Smooth muscle cell (in vitro differentiated cells): Measurements from ENCODE around the gene OGFRL1. TPM values are rescaled to one million over a fixed set of nuclear protein-coding genes. Genes with fewer than 3 reads are reported as not detected.

ENCODE experiments used
- DNase-seq: peaks from one replicate; lab custom pipeline; 2025; ENCODE audit not compliant: unreplicated experiment; lab: John Stamatoyannopoulos, UW
- H2AFZ ChIP-seq: fragments of 200-600 bp; sonication (generic); 2 replicates; pipeline ENCODE4 v1.6.0; 2016; ENCODE audit warnings: antibody characterized with exemption, low read depth, mild to moderate bottlenecking
- H3F3A ChIP-seq: fragments of 200-600 bp; sonication (generic); 2 replicates; pipeline ENCODE4 v1.6.0; 2017; ENCODE audit warnings: antibody characterized with exemption, low read depth
- H3K27ac ChIP-seq: fragments of 200-600 bp; sonication (generic); 2 replicates; pipeline ENCODE4 v1.5.1; 2016; ENCODE audit warnings: low read depth, mild to moderate bottlenecking
- H3K27me3 ChIP-seq: fragments of 200-600 bp; sonication (generic); 2 replicates; pipeline ENCODE4 v1.6.1; 2016; ENCODE audit warnings: low read depth, mild to moderate bottlenecking
- H3K36me3 ChIP-seq: fragments of 200-600 bp; sonication (generic); 2 replicates; pipeline ENCODE4 v1.5.1; 2016; ENCODE audit warnings: low read depth
- H3K4me1 ChIP-seq: fragments of 200-600 bp; sonication (generic); 2 replicates; pipeline ENCODE4 v1.5.1; 2016; ENCODE audit warnings: low read depth
- H3K4me2 ChIP-seq: fragments of 200-600 bp; sonication (generic); 2 replicates; pipeline ENCODE4 v1.6.0; 2016; ENCODE audit warnings: mild to moderate bottlenecking
- H3K4me3 ChIP-seq: fragments of 200-600 bp; sonication (generic); 2 replicates; pipeline ENCODE4 v1.5.1; 2016; ENCODE audit warnings: mild to moderate bottlenecking
- H3K79me2 ChIP-seq: fragments of 200-600 bp; sonication (generic); 2 replicates; pipeline ENCODE4 v1.6.0; 2016; ENCODE audit warnings: low read depth, mild to moderate bottlenecking
- H3K9ac ChIP-seq: fragments of 200-600 bp; sonication (generic); 2 replicates; pipeline ENCODE4 v1.6.0; 2016; ENCODE audit warnings: low read depth
- H3K9me3 ChIP-seq: fragments of 200-600 bp; sonication (generic); replicated peaks from 2 replicates; pipeline ENCODE4 v1.5.1; 2016; ENCODE audit warnings: low read depth
- H4K20me1 ChIP-seq: fragments of 200-600 bp; sonication (generic); 2 replicates; pipeline ENCODE4 v1.6.0; 2016; ENCODE audit warnings: low read depth
- CTCF ChIP-seq: fragments of 200-600 bp; sonication (generic); IDR thresholded peaks from 2 replicates; pipeline ENCODE4 v1.5.1; 2017; ENCODE audit warnings: borderline replicate concordance, mild to moderate bottlenecking, antibody characterized with exemption; ENCODE audit not compliant: insufficient read depth, poor library complexity, severe bottlenecking
- WGBS: methylation state at CpG from one replicate; pipeline ENCODE4 v1.1.7; 2016; ENCODE audit warnings: low lambda C conversion rate; 5-methylcytosine and 5-hydroxymethylcytosine counted together
- polyA plus RNA-seq: library from polyadenylated mRNA; unstranded; fragments of >200 nt; fragmentation: Nextera tagmentation; extraction: Ambion mirVana; gene quantifications from 2 replicates; pipeline ENCODE4 v1.2.1, GENCODE V29; 2016
- total RNA-seq: library from RNA; depleted of rRNA; stranded (reverse); fragments of >200 nt; gene quantifications from 2 replicates; pipeline ENCODE4 v1.2.3, GENCODE V29; 2014

OGFRL1 gene
- total and polyA plus RNA-seq, 2 experiments from 2014 or later: 20.7 to 56.4 TPM

GRCh38 chr6:71346334-71346694 is 57.7 kb downstream of the OGFRL1 start:
- Histone ChIP-seq H3K9ac (no peak overlapping the region), H3K9me3 (no peaks in the 10 kb centered on the region), H3K4me1 (peaks cover 7% of the 10 kb centered on the region), H3F3A (peaks cover 9% of the 10 kb centered on the region), H3K27me3 (no peaks in the 10 kb centered on the region), H3K4me2 (no peak overlapping the region), H3K79me2 (no peaks in the 10 kb centered on the region), H3K36me3 (no peaks in the 10 kb centered on the region), H2AFZ (no peak overlapping the region), H3K27ac (no peak overlapping the region), H4K20me1 (no peaks in the 10 kb centered on the region), H3K4me3 (no peak overlapping the region)
- no peak for TF ChIP-seq CTCF
- no peak for DNase-seq

- no peaks in the 10 kb centered on the region for H3K36me3 ChIP-seq
- DNase-seq: no peak
- H3K27me3 ChIP-seq: no peaks in the 10 kb centered on the region
- H3K9me3 ChIP-seq: no peaks in the 10 kb centered on the region
- H3K4me1 ChIP-seq: peaks cover 7% of the 10 kb centered on the region
- H4K20me1 ChIP-seq: no peaks in the 10 kb centered on the region
- TF ChIP-seq CTCF: no peak
- no peak overlapping the region for H2AFZ ChIP-seq
- peaks cover 9% of the 10 kb centered on the region for H3F3A ChIP-seq
- H3K27ac ChIP-seq: no peak overlapping the region
- 94% methylated on average over 5 of the region's 5 CpGs for WGBS
- H3K79me2 ChIP-seq: no peaks in the 10 kb centered on the region
- no peak overlapping the region for H3K4me2 ChIP-seq
- no peak overlapping the region for H3K9ac ChIP-seq
- no peak overlapping the region for H3K4me3 ChIP-seq
These were observed 58.5 kb downstream of the OGFRL1 start for GRCh38 chr6:71347119-71347518.

- peak overlapping the region; percentile 75 for H3K4me2 ChIP-seq
- peaks cover 7% of the 10 kb centered on the region for H3K4me1 ChIP-seq
- no peaks in the 10 kb centered on the region for H3K27me3 ChIP-seq
- 34% methylated on average over 3 of the region's 3 CpGs for WGBS
- H3K27ac ChIP-seq: peak overlapping the region; percentile 83
- peak overlapping the region; percentile 42 for H3K9ac ChIP-seq
- H3K79me2 ChIP-seq: no peaks in the 10 kb centered on the region
- no peak overlapping the region for H3K4me3 ChIP-seq
- H2AFZ ChIP-seq: peak overlapping the region; percentile 44
- peaks cover 9% of the 10 kb centered on the region for H3F3A ChIP-seq
- DNase-seq: no peak
- TF ChIP-seq CTCF: peak; percentile 85
- H3K9me3 ChIP-seq: no peaks in the 10 kb centered on the region
- H4K20me1 ChIP-seq: no peaks in the 10 kb centered on the region
- no peaks in the 10 kb centered on the region for H3K36me3 ChIP-seq
These were observed 60.8 kb downstream of the OGFRL1 start for GRCh38 chr6:71349395-71349794.

- DNase-seq: no peak
- H3K27me3 ChIP-seq: no peaks in the 10 kb centered on the region
- H3K27ac ChIP-seq: peak overlapping the region; percentile 83
- H3K4me2 ChIP-seq: peak overlapping the region; percentile 75
- WGBS: 58% methylated on average over 5 of the region's 5 CpGs
- H3K36me3 ChIP-seq: no peaks in the 10 kb centered on the region
- peaks cover 9% of the 10 kb centered on the region for H3F3A ChIP-seq
- peak overlapping the region; percentile 44 for H2AFZ ChIP-seq
- no peak overlapping the region for H3K4me3 ChIP-seq
- no peak for TF ChIP-seq CTCF
- H3K79me2 ChIP-seq: no peaks in the 10 kb centered on the region
- H3K9ac ChIP-seq: peak overlapping the region; percentile 42
- H4K20me1 ChIP-seq: no peaks in the 10 kb centered on the region
- H3K4me1 ChIP-seq: peaks cover 7% of the 10 kb centered on the region
- no peaks in the 10 kb centered on the region for H3K9me3 ChIP-seq
These were observed 61.5 kb downstream of the OGFRL1 start for GRCh38 chr6:71349976-71350615.
